Body of pancreas (tissue), 4 donors: ENCODE results near the gene CFB. TPM values are rescaled to one million over a fixed set of nuclear protein-coding genes. Genes with fewer than 3 reads are reported as not detected.
"Not testable (repeated sequence)": the region's sequence is repeated elsewhere in the genome, so short reads cannot be mapped to it uniquely, and the experiment has no call there.

Experiments used
- ATAC-seq: fragments of 150-250 bp; one replicate; pipeline ENCODE4 v1.9.1; 2016
- DNase-seq, 4 donors: peaks; one replicate each; pipeline ENCODE4 v3.0.0-alpha.2; 2019
- H3K27ac ChIP-seq, 4 donors: fragments of 200-600 bp; sonication (generic); 1 replicate in 3 of 4; 2 replicates in 1 of 4; pipeline versions ENCODE4 v1.5.1 to v1.6.1; 2016 to 2019; ENCODE audit warnings: mild to moderate bottlenecking in 1 of 4, mixed read lengths in 1 of 4, moderate library complexity in 1 of 4
- H3K27me3 ChIP-seq, 2 donors: fragments of 200-600 bp; sonication (generic); one replicate each; pipeline ENCODE4 v1.6.0; 2016; ENCODE audit warnings: mild to moderate bottlenecking in 1 of 2
- H3K36me3 ChIP-seq, 2 donors: fragments of 200-600 bp; sonication (generic); replicated peaks in 1 of 2; 2 replicates each; pipeline ENCODE4 v1.5.1; 2016; ENCODE audit warnings: low read depth in 2 of 2; ENCODE audit not compliant: insufficient read depth in 1 of 2
- H3K4me1 ChIP-seq: fragments of 200-600 bp; sonication (generic); one replicate; pipeline ENCODE4 v1.6.0; 2016
- H3K4me3 ChIP-seq, 2 donors: fragments of 200-600 bp; sonication (generic); 1 replicate in 1 of 2; 2 replicates in 1 of 2; pipeline ENCODE4 v1.5.1; 2016 to 2019
- H3K9me3 ChIP-seq, 3 donors: fragments of 200-600 bp; sonication (generic); 1 replicate in 2 of 3; 2 replicates in 1 of 3; pipeline ENCODE4 v1.5.1; 2016
- POLR2A ChIP-seq, 3 donors: fragments of 450-650 bp; IDR thresholded peaks; one replicate each; pipeline ENCODE4 v1.6.1; 2016; ENCODE audit warnings: antibody characterized with exemption in 3 of 3, mild to moderate bottlenecking in 2 of 3
- WGBS, 2 donors: methylation state at CpG; one replicate each; pipeline ENCODE4 v1.1.5; 2017; 5-methylcytosine and 5-hydroxymethylcytosine counted together
- intact Hi-C: fragments of 100-400 bp; cut with DNase I; formaldehyde crosslinking; loops from one replicate; pipeline ENCODE4 v1.15.1; 2023
- total RNA-seq, 2 donors: library from RNA; depleted of rRNA; stranded (reverse); fragments of >200 nt; gene quantifications; one replicate each; pipeline ENCODE4 v1.1.0, GENCODE V29; 2016
- TF ChIP-seq, protein P1 (sequence below), 7 experiments: fragments of 450-650 bp in 4 of 7; fragments of 200-600 bp in 3 of 7; sonication (generic) in 3 of 7; IDR thresholded peaks; one replicate each; pipeline ENCODE4 v1.5.1; 2016 to 2019; ENCODE audit warnings: antibody characterized with exemption in 7 of 7

CFB gene
- total RNA-seq, 2 donors from 2014 or later, result 21.0 to 33.9 TPM

GRCh38 chr6:31970604-31971271 lies 24.8 kb downstream of the CFB start:
- Histone ChIP-seq H3K27ac (peak overlapping the region; percentile 85 to 96 (median 95)), H3K4me3 (peak overlapping the region in 1 of 2 donors; percentile 49), H3K36me3 (peaks cover 0 to 15% of the 10 kb centered on the region in 2 donors), H3K9me3 (no peaks in the 10 kb centered on the region), H3K27me3 (no peaks in the 10 kb centered on the region), H3K4me1 (peaks cover 30% of the 10 kb centered on the region)
- peak; percentile 54 to 69 (median 60) for DNase-seq
- no peak for ATAC-seq
- intact Hi-C loops, result no loop called here
- 29 to 46% methylated on average over 18 of the region's 18 CpGs for WGBS, 2 donors
- TF ChIP-seq POLR2A (IDR thresholded peaks at IDR 0.05), result peak in 2 of 3 donors; percentile 37
- TF ChIP-seq, protein P1, sequence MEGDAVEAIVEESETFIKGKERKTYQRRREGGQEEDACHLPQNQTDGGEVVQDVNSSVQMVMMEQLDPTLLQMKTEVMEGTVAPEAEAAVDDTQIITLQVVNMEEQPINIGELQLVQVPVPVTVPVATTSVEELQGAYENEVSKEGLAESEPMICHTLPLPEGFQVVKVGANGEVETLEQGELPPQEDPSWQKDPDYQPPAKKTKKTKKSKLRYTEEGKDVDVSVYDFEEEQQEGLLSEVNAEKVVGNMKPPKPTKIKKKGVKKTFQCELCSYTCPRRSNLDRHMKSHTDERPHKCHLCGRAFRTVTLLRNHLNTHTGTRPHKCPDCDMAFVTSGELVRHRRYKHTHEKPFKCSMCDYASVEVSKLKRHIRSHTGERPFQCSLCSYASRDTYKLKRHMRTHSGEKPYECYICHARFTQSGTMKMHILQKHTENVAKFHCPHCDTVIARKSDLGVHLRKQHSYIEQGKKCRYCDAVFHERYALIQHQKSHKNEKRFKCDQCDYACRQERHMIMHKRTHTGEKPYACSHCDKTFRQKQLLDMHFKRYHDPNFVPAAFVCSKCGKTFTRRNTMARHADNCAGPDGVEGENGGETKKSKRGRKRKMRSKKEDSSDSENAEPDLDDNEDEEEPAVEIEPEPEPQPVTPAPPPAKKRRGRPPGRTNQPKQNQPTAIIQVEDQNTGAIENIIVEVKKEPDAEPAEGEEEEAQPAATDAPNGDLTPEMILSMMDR (IDR thresholded peaks at IDR 0.05), result no peak

- WGBS, 2 donors, result 7 to 20% methylated on average over 28 to 29 of the region's 29 CpGs
- peak overlapping the region; percentile 47 to 49 for H3K4me3 ChIP-seq
- H3K27ac ChIP-seq, result peak overlapping the region; percentile 85 to 96 (median 95)
- TF ChIP-seq, protein P1 (IDR thresholded peaks at IDR 0.05), result peak in 1 of 7 experiments; percentile 10
- TF ChIP-seq POLR2A (IDR thresholded peaks at IDR 0.05), result no peak
- H3K36me3 ChIP-seq, result peaks cover 0 to 13% of the 10 kb centered on the region in 2 donors
- H3K9me3 ChIP-seq, result no peaks in the 10 kb centered on the region
- peak in 2 of 4 donors; percentile 13 to 32 for DNase-seq
- no peaks in the 10 kb centered on the region for H3K27me3 ChIP-seq
- peaks cover 30% of the 10 kb centered on the region for H3K4me1 ChIP-seq
- no peak for ATAC-seq
- intact Hi-C loops, result no loop called here
These were observed 25.5 kb downstream of the CFB start for GRCh38 chr6:31971279-31971992.

- peak; percentile 95 to 98 (median 95) for DNase-seq
- no peaks in the 10 kb centered on the region for H3K27me3 ChIP-seq
- peaks cover 0 to 6% of the 10 kb centered on the region in 2 donors for H3K36me3 ChIP-seq
- TF ChIP-seq POLR2A (IDR thresholded peaks at IDR 0.05), result peak; percentile 56 to 73 (median 71)
- TF ChIP-seq, protein P1 (IDR thresholded peaks at IDR 0.05), result peak in 1 of 7 experiments; percentile 3
- H3K4me3 ChIP-seq, result peak within 1 kb of the TSS; percentile 47 to 49
- WGBS, 2 donors, result 0 to 1% methylated on average over 28 to 62 of the region's 62 CpGs
- intact Hi-C loops, result no loop called here
- ATAC-seq, result peak; percentile 95
- no peaks in the 10 kb centered on the region for H3K9me3 ChIP-seq
- H3K27ac ChIP-seq, result peak within 1 kb of the TSS; percentile 85 to 96 (median 95)
- peaks cover 30% of the 10 kb centered on the region for H3K4me1 ChIP-seq
These were observed 26.3 kb downstream of the CFB start, which contains the start of gene DXO for GRCh38 chr6:31971993-31972708. Gene DXO (minus strand): TSS chr6:31972138. CDS start chr6:31971675, 463 bp downstream.

GRCh38 chr6:31972709-31973350 lies 26.9 kb downstream of the CFB start:
- TF ChIP-seq, protein P1 (IDR thresholded peaks at IDR 0.05), result no peak
- no peak for TF ChIP-seq POLR2A (IDR thresholded peaks at IDR 0.05)
- Histone ChIP-seq H3K4me1 (peaks cover 30% of the 10 kb centered on the region), H3K9me3 (no peaks in the 10 kb centered on the region), H3K36me3 (peaks cover 0 to 1% of the 10 kb centered on the region in 2 donors), H3K4me3 (peak overlapping the region; percentile 47 to 49), H3K27me3 (no peaks in the 10 kb centered on the region), H3K27ac (peak overlapping the region; percentile 85 to 96 (median 95))
- 5 to 6% methylated on average over 12 to 19 of the region's 19 CpGs for WGBS, 2 donors
- no peak for DNase-seq
- intact Hi-C loops, result no loop called here
- no peak for ATAC-seq

- H3K9me3 ChIP-seq, H3K4me3 ChIP-seq, ATAC-seq, H3K36me3 ChIP-seq, DNase-seq, H3K27me3 ChIP-seq, intact Hi-C loops, H3K27ac ChIP-seq: not testable (repeated sequence)
- WGBS, 2 donors, result 90 to 100% methylated on average over 2 of the region's 30 CpGs
- H3K4me1 ChIP-seq, result peaks cover 16% of the 10 kb centered on the region
These were observed 30.2 kb downstream of the CFB start for GRCh38 chr6:31976065-31976464.
